ENCODE results near the gene TMEM108.

TMEM108 gene

DNA sequence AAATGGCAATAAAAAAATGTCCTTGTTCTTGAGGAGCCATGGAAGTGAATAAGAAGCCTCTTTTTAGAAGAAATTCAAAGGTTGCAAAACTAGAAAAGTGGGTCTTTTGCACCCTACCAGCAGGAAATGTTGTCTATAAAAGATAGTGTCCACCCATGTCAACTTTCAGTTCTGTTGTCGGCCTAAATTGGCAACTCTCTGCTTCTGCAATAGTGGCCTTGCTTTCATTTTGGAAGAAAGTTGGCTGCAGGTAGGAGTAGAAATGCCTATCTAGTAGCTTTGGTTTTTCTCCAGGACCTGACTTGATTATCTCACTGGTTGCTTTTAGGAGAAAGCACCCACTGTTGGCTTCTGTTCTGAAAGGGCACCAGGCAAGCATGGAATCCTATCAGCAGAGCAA, 85.4 kb downstream of the TMEM108 start:
- DNase-seq = no peak

GRCh38 chr3:133124511-133124910, 86.3 kb downstream of the TMEM108 start:
- no peak for DNase-seq

DNA sequence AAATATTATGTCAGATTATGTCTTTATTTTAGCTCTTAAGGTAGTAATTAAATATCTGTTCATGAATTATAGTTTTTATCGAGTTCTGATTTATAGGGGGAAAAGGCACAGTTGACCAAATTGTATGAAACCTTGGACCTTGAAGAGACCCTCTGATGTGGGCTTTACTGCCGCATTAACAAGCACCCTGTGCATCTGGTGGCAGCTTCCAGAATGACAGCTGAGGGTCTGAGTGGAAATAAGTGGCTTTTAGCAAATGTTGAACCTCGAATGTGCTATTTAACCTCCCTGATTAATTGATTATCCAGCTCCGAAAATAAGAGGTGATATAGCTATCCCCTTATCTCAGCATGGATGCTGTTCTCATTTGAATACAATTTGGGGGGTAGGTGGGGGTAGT, 87.0 kb downstream of the TMEM108 start:
- DNase-seq = no peak

GRCh38 chr3:133125802-133126201, 87.6 kb downstream of the TMEM108 start:
- no peak for DNase-seq

DNA sequence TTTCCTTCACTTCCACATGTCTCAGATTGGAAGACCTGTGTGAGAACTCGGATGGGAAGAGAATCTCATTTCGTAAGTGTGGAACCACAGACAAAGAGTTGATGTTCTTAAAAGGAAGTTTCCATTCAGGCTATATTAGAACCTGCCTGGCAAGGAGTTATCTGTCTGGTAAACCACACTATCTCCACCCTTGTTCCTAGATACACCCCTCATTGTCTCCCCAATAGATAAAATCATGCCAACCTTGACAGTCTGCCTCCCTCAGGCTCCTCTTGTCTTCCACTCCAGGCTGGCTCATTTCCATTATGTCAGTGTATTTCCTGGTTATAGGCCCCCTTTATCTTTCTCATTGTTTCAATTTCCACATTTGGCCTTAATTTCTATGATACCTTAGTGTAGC, 89.2 kb downstream of the TMEM108 start:
- no peak for DNase-seq

- DNase-seq = no peak
These were observed 92.0 kb downstream of the TMEM108 start for GRCh38 chr3:133130168-133130567.

DNA sequence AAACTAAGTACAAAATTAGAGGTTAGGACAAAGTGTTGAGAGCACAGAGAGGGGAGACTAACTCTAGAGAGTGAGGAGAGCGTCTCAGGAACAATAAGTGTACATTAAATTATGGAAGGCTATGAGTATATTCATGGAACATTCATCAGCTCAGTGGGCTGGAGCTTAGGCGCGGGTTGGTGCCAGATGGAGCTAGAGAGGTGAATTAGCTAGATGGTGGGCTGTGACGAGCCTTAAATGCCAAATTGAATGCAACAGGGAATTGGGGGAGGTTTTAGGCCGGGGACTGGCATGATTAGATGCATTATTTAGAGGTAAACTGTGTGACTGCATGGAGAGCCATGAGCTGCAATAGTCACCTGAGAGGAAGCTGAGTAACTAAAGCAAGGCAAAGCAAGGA, 97.1 kb downstream of the TMEM108 start:
- DNase-seq = no peak

DNA sequence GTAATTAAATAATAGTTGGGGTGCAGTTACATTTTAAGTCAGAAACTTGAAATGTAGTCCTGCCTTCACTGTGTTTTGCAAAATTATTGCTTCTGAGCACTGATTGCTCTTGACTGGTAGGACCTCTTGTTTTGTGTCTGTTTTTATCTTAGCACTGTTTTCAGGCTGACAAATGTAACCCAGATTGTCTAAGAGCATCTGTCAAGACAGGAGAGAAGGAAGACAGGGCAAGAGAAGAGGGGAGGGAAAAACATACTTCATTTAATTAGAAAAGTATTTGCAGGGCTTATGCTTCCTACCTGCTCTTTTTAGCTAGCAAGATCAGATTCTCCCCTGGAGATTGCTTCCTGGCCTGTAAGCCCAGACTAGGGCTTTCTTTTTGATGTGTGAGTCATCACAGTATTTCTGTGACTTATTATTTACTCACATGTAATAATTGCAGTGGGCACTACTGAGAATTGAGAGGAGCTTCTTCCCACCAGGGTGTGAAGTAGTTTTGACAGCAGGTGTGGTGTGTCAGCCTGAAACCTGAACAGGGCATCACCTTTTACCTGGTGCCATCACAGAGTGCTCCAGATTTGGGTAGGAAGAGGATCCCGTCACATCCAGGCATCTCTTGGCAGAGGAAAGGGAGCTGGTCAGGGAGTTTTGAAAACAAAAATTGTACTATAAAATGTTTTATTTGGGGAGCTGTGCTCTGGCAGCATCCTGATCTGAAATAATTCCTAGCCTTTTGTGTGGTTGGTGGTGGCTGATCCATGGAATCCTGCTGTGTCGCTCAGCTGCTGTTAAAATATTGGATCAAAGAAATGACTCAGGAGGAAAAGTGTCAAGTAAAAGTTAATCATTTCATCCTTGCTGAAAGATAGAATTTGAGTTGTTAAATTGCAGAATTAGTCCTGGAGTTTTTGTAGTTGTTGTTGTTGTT, 98.2 kb downstream of the TMEM108 start:
- no peak for DNase-seq

- no peak for DNase-seq
These were observed 99.1 kb downstream of the TMEM108 start for GRCh38 chr3:133137042-133137996.

DNA sequence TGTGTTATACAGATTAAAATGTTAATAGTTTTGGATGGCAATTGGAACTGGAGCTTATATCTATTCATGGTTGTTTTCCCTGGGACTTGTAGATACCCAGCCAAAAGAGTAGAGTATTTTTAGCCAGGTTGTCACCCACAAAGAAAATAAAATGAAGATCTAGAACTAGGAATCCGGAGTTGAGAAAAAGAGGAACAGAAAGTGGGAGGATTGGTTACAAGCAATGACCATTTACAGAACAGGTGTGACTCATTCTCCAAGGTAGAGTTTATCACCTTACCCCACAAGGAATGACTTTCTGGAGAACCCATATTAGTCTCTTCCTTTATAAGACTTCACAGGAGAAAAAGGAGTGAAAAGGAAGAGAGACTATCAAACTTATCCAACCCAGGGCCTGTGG, 99.8 kb downstream of the TMEM108 start:
- DNase-seq = no peak

DNA sequence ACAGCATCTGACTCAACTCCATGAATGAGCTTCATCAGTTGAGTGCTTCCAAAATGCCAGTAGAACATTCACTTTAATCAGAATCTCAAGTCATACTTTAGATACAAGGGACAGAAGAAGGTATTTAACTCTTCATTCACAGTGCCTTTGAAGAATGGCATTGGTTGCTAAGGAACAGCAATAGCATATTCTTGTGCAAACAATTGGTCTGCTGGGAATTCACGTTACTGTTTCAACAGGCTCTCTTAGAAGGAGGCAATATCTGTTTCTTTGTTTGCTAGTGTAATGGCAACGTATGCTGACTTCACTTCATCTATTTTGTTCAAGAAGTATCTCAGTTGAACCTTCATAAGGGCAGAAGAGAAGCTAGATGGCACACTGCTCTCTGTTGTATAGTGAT, 113.9 kb downstream of the TMEM108 start:
- no peak for DNase-seq

DNA sequence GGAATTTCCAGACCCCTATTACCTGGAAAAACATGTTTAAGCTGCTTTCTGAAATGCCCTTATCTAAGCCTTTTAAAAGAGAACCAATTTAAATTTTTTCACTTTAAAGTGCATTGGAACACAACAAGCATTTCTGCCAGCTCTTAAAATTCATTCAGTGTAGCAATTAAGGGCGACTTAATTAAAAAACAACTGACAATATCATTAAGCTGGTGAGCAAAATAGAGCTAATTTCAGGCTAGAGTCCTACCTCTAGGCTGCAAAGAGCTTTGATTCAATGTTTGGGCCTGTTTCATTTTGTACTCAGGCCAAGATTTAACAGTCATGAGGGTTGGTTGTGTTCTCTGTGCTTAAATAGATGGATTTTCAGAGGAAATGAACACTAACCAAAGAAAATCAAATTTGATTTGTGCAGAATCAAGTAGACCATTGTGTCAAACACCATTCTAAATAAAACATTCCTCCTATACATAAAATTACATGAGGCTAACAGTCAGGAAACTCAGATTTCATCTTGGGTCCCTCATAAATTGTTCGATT, 114.6 kb downstream of the TMEM108 start:
- DNase-seq = no peak

GRCh38 chr3:133153382-133153781, 115.2 kb downstream of the TMEM108 start:
- no peak for DNase-seq

DNA sequence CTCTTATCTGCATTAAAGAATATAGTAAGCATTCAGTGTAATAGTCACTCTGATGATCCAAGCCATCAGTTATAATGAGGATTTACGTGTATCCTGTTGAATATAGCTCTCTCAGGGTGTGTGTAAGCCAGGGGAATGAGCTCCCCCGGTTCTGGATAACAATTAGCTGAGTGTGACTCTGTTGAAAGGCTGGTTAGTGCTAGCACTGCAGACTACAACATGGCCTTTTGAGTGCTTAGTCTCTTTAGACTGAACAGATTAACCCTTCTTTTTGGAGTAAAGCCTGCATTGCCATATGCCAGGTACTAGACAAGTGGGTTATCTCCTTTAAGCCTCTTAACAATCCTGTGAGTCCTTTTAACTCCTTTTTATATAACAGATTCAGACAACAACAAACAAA, 119.5 kb downstream of the TMEM108 start:
- DNase-seq = no peak

DNA sequence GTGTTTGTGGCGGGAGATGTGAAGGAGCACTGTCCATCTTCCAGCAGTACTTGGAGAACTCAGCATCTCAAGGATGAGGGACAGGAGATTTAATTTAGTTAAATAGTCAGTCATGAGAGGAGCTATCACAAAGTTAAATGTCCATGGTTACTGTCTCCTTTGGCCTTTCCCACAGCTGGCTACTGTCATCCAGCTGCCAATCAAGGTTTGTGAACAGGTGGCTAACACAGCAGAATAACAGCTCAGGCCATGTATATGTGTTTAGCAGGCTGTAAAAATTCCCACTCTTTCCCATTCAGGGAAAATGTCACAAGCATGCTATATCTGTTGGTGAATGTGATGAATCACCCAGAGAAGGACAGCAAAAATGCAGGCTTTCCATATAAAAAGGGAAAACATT, 120.5 kb downstream of the TMEM108 start:
- DNase-seq = no peak

- no peak for DNase-seq
These were observed 121.6 kb downstream of the TMEM108 start for GRCh38 chr3:133159498-133160475.

DNA sequence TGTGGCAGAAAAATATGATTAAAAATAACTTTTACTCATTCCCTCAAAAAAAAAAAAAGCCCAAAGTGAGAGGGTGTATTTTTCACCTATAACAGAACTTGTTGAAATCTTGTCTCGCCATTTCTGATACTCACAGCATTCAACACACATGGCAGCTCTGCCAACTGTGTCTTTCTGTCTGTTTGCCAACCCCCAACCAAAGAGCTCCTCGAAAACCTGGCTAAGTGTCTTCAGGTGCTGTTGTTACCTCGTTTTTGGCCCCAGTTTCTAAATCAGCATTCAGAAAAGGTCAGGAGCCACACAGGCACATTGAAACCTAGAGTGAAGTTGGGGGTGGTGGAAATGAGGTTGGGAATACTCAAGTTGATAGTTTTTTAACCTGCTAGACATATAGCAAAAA, 123.5 kb downstream of the TMEM108 start:
- no peak for DNase-seq

DNA sequence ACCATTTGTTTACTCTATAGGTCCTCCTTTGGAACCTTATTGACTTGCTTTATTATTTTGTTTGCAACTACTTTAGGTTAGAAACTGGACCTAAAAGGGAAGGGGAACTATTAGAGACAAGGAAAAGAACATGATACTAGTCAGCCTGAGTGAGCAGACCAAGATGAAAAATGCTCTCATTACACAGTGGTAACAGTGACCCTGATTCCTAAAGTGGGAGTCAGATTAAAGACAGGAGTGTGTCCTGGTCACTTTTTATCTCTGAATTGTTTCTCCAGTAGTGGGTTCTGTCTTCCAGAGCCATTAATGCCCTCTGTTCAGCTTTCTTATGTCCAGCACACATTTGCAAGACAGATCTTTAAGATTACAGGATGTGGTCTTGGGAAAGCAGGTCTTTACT, 124.1 kb downstream of the TMEM108 start:
- no peak for DNase-seq

DNA sequence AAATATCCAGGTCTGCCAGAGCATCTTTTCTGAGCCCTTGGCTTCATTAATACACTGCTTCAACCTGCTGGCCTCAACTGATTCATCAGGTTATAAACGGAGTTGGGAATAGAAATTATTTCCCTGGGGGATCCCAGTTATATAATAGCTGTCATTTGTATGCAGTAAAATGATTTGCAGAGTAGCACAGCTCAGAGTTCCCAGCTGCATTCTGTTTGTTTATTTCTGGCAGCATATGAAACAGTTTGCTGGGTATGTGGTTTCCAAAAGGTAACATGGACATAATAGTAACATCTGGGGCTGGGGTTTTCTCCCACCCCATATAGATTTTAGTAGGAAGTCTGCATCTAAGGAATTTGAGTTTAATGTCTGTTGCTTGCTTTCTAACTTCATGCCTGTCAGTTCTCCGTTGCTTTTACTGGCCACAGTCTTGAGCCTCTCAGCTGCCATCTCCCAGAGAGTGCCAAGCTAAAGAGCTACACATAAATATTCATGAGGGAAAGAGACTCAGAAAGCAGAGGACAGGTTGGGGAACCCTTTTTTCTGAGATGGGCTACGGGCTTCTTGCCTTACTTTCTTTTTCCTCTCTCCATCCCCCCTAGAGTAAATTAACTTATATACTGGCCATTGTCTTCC, 124.6 kb downstream of the TMEM108 start:
- DNase-seq = no peak

DNA sequence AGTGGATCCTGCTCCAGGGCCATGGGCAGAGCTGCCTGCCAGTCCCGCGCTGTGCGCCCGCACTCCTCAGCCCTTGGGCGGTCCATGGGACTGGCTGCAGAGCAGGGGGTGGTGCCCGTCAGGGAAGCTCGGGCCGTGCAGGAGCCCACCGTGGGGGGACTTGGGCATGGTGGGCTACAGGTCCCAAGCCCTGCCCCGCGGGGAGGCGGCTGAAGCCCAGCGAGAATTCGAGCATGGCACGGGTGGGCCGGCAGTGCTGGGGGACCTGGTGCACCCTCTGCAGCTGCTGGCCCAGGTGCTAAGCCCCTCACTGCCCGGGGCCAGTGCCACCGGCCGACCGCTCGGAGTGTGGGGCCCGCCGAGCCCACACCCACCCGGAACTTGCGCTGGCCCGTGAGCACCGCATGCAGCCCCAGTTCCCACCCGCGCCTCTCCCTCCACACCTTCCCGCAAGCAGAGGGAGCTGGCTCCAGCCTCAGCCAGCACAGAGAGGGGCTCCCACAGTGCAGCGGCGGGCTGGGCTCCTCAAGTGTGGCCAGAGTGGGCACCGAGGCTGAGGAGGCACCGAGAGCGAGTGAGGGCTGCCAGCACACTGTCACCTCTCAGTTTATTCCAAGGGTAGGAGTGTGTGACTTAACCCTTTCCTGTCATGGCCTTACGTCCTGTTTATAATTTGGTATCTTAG, 129.3 kb downstream of the TMEM108 start:
- DNase-seq = no peak

GRCh38 chr3:133168025-133168401, 129.8 kb downstream of the TMEM108 start:
- DNase-seq = no peak

Data from amniotic stem cell (primary cell).